HG02610 (cell line): ENCODE data around the gene NTSR2.

ENCODE experiments used
- ATAC-seq: cut with Tn5 transposase; IDR thresholded peaks from one replicate; pipeline ENCODE4 v1.9.1; 2021; ENCODE audit warnings: mild to moderate bottlenecking, moderate library complexity; ENCODE audit not compliant: unreplicated experiment

NTSR2 gene

DNA sequence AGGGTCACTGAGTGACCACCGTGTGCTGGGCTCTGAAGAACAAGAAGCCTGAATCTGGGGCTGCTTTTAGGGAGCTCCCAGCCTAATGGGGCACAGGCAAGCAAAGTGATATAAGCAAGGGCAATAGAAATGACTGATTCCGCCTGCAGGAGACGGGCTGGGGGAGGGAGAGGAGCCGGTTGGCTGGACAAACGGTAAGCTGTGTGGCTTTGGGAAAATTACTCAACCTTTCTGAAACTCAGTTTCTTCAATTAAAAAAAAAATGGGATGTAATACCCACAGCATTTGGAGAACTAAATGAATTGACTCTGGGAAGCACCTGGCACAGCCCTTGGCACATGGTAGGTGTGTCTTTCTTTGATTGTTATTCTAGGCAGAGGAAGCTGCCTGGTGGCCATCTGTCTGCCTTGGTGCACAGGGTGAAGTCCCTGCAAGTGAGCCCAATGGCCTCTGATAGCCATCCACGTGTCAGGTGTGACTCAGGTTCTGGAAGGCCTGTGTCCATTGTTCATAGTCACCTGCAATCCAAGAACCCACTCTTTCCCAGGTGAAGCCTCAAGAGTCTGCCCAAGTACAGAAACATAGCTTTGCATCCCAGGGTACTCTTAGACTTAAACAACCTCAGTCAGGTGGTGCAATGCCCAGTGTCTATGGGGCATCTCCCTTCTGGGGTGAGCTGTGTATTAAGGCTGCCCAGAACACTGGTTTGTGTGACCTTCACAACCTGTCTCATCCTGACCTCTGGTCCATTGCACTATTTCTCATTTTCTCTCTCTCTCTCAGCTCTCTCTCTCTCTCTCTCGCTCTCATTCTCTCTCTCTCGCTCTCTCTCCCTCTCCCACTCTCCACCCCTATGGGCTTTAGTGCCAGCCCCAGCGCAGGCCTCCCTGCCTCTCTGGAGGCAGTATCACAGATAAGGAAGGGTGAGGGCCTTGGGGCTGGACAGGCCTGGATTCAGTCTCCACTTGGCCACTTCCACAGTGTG lies 30.0 kb upstream of the NTSR2 start:
- no peak for ATAC-seq

DNA sequence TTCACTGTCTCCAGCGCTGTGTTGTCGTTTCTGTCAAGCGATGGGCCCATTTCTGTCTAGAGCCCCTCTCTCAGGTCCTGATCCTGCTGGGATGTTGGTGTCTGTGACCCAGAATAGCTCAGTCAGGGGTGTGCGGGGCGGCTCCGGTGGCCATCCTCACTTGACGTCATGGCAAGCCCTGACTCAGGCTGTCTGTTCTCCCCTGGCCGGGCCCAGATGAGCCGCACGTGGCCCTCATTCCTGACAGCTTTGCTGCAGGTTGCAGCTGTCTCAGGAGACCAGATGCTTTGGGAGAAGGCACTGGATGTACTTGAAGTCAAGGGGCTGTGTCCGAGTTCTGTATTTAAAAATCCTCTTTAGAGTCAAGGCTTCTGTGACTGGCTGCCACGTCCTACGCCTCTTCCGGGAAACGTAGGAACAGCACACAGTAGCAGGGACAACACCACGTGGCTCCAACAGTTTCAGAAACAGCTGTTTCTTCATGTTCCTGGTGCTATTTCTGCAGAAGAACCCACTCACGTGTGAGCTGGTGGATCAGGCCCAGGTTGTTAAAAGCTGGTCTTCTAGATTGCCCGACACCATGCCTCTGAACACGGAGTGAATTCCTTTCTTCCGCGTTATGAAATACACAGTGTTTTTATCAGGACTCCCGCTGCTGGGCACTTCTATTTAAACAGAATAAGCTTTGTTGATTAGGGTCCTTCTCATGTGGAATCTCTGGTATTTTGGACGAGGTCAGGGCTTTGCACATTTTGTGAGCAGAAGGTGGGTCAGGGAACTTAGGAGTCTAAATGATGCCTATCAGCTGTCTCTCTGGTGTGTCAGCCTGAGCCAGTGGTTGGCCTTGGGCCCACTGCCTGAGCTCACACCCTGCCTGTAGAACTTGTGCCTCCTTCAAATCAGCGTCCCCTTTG lies 28.3 kb upstream of the NTSR2 start:
- ATAC-seq: no peak

DNA sequence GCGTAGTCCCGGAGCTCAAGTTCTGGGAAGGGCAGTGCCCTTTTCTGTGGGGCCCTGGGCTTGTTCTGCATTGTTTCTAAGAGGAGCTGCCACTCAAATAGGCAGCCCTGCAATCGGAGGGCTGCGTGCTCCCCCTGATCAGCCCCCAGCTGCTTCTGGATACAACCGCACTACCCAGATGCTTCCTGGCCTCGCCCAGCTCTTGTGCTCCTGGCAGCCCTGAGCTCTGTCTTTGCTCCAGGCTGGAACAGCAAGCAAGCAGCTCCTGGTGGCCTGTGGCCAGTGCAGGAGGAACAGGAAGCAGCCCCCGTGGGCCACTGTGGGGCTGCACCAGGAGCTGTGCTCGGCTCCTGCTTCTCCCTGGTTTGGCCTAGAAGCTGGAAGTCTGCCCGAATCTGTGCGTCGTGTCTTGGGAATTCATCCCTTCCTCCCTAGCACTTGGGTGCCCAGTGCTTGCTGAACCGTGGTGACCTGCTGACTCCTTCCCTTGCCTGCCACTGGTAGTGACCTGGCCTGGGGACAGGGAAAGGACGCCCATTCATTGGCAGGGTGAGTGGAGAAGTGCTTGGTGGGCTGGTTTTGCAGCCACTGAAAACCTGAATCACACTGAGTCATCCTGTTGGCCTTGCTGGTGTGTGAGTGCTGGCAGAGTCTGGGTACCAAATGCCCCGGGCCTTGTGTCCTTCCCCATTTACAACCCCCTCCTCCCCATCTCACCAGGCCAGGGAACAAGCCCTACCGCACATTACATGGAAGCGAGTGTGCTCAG lies 27.3 kb upstream of the NTSR2 start:
- ATAC-seq: no peak

DNA sequence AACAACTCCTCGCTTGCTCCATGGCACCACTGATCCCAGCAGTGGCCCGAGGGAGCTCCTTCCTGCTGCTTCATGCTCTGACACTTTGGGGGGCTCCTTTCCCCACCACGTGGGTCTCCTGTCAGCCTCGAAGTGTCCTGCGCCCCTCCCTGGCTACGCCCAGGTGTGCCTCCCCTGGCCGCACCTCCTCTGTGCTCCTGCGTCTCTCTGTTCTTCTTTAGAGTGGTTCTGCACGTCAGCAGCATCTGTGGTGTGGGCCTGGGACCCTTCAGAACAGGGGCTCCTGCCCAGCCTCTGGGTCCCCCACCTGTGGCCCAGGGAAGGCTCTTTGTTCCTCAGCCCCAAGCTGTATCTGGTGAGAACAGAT lies 26.7 kb upstream of the NTSR2 start:
- no peak for ATAC-seq

DNA sequence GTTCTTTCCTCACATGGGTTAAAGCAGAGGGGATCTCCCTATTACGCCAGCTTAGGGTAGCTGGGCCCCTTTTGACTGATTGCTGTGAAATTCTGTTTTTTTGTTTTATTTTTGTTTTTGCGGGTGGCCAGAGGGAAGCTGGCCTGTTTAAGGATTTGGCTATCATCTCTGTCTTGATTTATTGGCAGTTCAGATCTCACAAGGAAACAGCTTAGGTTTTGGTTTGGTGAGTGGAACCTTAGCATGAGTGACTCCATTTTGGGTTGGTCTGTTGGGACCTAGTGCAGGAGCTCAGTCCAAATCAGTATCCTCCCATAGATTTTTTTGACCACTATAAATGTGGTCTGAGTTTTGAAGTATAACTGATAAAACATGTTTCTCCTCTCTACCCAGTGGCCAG lies 25.6 kb upstream of the NTSR2 start:
- no peak for ATAC-seq

DNA sequence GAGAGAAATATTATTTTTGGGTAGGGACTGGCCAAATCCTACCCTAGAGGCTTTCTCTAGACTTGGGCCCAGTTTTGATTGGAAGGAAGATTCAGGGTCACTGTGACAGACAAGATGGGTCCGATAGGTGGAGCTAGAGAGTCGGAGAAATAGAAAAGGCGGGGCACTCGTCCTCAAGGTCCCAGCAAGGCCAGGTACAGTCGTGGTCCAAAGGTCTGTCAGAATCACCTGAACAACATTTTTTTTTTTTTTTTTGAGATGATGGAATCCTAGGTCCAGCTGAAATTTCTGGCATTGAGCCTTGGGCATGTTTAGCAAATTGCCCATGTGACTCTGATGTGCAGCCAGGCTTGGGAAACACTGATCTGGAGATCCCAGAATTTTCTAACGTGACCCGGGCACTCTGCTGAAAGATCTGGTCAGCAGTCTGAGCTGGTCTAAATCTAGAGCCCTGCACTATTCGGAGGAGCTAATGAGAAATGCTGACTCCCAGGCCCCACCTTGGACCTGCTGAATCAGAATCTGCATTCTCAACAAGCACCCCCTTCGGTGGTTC lies 23.0 kb upstream of the NTSR2 start:
- ATAC-seq: peak; percentile 66

DNA sequence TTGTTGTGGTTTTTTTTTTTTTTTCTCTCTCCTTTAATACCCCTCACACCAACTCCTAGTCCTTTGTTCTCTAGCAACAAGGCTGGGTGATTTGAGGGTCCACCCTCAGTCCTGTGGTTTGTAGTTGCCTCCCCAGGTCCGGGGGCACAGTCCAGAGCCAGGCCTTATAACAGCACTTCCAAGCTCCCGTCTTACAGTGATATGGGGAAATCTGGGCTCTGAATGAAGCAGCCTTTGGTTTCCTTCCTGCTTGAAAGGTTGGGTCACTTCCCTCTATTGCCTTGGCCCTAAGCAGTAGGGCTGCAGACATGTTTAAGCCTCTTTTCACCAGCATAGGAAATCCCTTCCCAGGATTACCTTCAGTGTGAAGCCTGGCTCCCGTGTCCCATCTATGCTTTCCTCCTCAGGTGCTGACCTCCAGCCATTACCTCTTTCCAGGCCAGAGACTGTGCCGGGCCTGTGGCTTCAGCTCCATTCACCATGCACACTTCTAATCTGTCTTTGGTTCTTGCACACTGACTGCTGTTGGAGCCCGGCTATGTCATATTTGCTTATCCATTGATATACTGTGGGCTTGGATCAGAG lies 21.2 kb upstream of the NTSR2 start:
- ATAC-seq: no peak

DNA sequence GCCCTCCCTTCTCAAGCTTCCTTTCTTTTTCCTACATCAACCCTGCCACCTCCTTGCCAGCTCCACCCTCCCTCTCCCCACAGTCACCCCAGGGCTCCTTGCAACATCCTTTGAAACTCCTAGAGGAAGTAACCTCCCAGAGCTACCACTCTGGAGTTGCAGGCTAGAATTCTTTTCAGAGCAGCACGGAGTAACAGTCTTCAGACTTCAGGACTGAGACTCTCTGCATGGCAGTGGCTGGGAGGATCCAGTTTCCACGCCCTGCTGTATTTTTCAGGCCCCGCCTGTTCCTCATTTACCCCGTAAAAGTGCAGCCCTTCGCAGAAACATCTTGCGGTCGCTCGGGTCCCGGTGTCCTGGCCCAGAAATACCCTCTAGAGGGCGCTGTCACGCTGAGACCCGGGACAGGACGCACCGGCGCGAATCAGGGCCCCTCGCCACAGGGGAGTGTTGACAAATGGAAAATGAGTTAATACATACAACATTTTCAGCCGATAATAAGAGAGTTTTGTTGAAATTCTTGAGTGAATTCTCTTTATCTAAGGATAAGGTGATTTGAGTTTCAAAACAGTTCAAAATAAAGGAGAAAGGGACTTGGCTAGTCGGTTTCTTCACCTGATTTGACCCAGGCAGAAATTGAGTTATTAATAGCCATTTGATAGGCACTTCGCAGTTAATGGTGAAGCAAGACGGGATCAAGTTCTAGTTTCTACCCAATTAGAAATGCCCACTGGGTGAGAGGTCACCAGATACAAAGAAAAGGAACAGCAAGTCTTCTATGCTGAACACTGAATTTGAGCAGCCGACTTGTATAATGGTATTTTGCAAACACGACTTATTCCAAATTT lies 18.5 kb upstream of the NTSR2 start:
- peak; percentile 77 for ATAC-seq

DNA sequence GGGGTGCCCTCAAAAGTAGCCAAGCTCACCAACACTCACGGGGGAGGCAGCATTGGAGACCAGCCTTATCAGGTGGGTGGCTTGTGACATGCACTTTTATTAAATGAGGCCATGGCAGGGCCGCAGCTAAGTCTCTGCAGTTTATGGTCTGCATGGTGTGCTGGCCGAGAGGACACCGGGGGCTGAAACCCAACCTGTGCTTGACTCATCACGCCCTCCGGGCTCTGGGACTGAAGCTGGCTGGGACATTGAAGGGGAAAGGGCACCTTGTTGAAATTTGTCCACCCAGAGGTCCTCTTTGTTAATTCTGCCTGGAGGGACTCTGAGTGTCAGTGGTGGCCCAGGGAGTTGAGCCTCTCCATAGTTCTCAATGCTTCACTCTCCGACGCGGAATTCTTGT lies 17.7 kb upstream of the NTSR2 start:
- no peak for ATAC-seq

DNA sequence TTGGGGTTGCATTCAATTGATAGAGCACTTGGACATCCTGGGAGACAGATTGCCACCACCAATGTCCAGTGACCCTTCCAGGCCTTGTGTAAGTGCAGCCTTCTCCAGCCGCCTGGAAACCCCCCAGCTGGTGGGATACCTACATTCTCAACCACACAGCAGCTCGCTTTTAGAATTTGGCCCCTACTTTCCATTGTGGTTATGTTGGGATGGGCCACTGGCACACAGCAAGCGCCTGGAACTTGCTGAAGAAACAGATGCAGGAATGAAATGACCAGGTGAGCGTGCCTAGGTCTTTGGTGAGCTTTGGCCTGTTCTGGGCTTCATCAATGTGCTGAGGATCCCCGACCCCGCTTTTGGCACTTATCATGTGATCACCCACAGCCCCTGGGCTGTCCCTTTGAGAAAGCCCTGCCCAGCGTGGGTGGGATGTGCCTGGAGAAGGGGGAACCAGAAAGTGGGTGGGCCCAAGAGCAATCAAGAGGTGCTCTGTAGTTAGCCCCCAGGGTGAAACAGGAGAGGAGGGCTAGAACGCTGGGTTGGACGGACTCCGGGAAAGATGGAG lies 16.0 kb upstream of the NTSR2 start:
- ATAC-seq: no peak

DNA sequence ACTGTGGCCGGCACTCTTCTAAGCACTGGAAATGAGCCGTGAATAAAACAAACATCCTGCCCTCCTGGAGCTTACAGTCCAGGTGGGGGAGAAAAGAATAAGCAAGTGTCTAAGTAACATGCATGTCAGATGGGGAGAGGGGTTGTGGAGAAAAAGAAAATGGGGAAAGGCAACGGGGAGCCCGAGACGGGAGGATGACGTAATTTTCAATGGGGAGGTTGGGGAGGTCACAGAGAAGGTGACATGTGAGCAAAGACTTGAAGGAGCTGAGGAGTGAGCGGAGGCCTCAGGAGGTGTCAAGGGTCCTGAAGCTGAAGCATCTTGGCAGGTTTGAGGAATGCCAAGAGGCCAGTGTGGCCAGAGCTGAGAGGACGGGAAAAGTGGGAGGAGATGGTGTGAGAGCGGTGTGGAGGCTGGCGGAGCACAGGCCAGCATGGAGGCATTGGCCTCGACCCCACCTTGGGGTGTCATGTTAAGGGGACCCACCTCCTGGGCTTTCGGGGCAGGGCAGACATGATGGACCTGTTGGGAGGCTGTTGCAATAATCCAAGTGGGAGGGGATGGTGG lies 15.0 kb upstream of the NTSR2 start:
- ATAC-seq: no peak

DNA sequence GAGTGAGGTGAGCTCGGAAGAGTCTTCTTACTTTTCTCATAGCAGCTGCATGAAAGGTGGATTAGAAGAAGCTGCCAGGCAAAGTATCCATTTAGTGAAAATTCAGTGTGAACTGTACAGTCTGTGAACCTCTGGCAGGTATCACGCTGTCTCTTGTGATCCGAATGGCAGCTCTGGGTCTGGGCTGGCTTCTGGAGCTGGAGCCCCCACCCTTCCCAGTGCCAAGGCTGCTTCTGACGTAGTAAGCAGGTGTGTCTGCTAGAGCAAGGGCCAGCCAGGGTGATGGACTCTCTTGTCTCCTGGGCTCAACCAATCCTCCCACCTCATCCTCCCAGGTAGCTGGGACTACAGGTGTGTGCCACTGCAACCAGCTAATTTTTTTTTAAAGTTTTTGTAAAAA lies 14.0 kb upstream of the NTSR2 start:
- ATAC-seq: no peak

DNA sequence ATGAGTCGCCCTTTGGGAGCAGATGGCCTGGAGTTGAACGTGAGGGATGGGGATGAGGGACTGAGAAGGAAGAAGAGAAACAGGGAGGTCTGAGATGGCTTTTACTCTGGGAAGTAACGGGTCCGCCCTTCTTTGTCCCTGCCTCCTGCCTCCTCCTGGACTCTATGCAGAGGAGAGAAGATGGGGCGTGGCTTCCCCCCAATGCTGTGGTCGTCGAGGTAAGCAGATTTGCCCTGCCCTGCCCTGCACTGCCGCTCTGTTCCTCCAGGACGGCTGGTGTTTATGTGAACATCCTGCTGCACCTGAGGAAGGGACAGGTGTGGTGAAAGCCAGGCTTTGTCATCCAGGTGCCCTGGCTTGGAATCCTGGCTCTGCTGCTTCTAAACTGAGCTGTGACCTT lies 13.5 kb upstream of the NTSR2 start:
- ATAC-seq: no peak

DNA sequence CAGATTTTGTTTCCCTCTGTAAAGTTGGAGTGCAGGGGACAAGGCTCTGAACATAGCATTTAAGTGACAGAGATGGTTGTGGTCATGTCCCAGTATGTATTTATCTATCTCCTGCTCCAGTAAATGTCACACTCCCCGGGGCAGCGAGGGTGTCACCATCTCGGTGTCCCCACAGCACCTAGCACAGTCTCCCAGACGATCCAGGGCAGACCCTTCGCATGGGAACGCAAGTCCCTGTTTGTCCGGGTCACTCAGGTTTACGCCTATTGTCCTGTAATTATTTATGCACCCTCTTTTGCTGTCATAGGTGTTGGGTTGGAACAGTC lies 12.6 kb upstream of the NTSR2 start:
- no peak for ATAC-seq

DNA sequence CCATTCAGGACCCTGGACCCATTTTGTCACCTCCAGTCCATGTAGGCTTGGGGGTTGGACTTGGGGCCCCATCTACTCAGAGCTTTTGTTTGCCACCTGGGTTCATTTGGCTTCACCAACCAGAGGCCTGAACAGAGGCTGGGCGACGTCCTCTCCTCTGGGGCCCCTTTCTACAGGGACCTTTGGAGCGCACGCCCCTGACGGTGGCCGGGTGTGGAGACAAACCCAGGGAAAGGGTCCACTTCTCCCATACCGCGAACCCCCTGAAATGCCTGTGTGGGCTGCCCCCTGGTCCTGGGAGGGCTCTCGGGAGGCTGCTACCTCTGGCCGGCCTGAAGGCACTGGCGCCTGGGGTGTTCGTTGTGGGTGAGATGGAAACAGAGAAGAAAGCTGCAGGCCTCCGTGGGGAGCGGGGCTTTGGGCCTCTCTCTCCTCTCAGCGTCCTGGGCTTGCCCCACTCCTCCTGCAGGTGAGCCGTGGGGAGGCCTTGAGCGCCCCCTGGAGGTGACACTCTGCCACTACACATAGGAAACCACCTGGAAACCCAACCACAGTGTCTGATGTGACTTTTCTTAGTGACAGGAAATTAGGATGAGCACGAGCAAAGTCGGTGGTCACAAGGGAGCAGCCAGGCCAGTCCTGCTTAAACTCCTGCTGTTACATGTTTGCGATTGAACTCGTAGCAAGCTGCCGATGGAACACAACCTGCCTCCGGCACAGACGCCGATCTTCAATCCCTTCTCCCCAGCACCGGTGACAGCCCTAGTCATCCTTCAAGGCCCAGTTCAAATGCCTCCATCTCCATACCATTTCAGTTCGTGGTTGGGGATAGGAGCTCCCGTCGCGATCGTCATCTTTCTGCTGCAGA lies 12.0 kb upstream of the NTSR2 start:
- ATAC-seq: no peak

DNA sequence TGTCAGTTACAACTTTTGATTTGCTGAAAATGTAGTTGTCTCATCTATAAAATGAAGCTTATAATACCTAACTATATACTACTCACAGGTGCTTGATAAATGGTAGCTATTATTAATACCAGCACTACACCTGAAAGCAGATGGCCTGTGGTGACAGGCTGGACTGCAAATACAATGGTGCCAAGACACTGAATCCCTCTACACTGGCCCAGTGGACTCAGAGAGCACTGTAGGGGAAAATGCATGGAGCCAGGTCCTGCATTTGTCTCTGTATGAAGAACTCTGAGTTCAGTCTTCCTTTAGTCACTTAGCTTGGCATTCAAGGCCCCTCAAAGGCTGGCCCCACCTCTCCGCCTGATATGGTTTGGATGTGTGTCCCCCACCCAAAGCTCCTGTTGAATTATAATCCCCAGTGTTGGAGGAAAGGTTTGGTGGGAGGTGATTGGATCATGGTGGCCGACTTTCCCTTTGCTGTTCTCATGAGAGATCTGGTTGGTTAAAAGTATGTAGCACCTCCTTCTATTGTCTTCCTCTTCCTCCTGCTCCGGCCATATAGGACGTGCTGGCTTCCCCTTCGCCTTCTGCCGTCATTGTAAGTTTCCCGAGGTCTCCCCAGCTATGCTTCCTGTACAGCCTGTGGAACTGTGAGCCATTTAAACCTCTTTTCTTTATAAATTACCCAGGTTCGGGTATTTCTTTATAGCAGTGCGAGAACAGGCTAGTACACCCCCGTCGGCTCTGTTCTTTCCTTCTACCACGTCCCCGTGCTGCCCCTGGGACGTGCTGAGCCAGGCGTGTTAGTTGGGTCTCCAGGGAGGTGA lies 11.1 kb upstream of the NTSR2 start:
- ATAC-seq: no peak

DNA sequence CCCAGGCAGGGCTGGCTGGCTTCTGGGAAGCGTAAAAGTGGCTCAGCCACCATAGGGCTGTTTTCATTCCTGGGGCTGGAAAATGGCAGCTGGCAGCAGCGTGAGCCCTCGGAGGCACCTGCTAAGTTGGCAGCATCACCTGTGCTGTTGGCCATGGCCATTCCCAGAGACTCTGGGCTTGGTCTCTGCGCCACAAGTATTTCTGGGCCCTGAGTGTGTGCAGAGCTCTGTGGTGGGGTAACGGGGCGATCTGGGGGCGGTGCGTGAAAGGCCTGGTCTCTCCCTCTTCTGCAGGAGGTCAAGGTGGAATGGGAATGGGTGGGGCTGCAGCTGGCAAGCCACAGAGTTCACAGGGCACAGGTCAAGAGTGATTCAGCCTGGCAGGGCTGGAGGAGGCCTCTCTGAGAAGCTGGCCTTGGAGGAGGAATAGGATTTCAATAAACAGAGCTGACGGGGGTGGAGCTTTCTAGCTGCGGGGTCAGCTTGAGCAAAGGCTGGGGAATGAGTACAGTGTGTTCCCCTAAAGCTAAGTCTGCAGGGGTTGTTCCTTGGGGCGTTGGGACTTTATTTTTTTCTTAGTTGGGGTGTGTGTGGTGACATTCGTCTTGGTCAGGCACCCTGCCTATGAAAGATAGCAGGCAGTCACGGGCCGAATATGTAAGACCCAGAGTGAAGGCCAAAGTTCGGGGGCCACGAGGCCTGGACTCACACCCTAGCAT lies 10.3 kb upstream of the NTSR2 start:
- ATAC-seq: no peak
